NCI-H128 (cell line): ENCODE results near the gene REM2.

Source experiments
- DNase-seq: peaks from one replicate; lab custom pipeline; 2025; ENCODE audit not compliant: unreplicated experiment; lab: John Stamatoyannopoulos, UW

REM2 gene

GRCh38 chr14:22872833-22873520 is 10.0 kb upstream of the REM2 start:
- DNase-seq: no peak

DNA sequence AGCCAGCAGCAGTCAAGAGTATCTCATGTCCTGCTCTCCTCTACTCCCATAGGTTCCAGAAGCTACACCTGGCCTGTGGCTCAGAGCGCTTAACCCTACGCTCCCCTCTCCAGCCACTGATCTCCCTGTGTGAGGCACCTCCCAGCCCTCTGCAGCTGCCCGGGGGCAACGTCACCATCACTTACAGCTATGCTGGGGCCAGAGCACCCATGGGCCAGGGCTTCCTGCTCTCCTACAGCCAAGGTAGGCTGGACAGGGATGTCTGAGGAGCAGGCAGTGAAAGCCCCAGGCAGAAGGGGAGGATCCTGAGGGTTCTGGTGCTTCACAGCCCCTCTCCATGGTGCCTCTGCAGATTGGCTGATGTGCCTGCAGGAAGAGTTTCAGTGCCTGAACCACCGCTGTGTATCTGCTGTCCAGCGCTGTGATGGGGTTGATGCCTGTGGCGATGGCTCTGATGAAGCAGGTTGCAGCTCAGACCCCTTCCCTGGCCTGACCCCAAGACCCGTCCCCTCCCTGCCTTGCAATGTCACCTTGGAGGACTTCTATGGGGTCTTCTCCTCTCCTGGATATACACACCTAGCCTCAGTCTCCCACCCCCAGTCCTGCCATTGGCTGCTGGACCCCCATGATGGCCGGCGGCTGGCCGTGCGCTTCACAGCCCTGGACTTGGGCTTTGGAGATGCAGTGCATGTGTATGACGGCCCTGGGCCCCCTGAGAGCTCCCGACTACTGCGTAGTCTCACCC is 7.8 kb upstream of the REM2 start:
- DNase-seq: no peak

- DNase-seq: no peak
These were observed 7.2 kb upstream of the REM2 start for GRCh38 chr14:22875748-22876319.

DNA sequence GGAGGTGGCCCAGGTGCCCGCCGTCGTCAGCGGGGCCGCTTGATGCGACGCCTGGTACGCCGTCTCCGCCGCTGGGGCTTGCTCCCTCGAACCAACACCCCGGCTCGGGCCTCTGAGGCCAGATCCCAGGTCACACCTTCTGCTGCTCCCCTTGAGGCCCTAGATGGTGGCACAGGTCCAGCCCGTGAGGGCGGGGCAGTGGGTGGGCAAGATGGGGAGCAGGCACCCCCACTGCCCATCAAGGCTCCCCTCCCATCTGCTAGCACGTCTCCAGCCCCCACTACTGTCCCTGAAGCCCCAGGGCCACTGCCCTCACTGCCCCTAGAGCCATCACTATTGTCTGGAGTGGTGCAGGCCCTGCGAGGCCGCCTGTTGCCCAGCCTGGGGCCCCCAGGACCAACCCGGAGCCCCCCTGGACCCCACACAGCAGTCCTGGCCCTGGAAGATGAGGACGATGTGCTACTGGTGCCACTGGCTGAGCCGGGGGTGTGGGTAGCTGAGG is 6.0 kb upstream of the REM2 start:
- DNase-seq: no peak

- no peak for DNase-seq
These were observed 4.5 kb upstream of the REM2 start for GRCh38 chr14:22878271-22879246.

- no peak for DNase-seq
These were observed 958 bp upstream of the REM2 start for GRCh38 chr14:22882064-22882463.

- DNase-seq: no peak
These were observed 371 bp upstream of the REM2 start for GRCh38 chr14:22882529-22883172.

- DNase-seq: no peak
These were observed 1.2 kb downstream of the REM2 start for GRCh38 chr14:22884076-22884737.

GRCh38 chr14:22884738-22885523 is 1.9 kb downstream of the REM2 start:
- no peak for DNase-seq

DNA sequence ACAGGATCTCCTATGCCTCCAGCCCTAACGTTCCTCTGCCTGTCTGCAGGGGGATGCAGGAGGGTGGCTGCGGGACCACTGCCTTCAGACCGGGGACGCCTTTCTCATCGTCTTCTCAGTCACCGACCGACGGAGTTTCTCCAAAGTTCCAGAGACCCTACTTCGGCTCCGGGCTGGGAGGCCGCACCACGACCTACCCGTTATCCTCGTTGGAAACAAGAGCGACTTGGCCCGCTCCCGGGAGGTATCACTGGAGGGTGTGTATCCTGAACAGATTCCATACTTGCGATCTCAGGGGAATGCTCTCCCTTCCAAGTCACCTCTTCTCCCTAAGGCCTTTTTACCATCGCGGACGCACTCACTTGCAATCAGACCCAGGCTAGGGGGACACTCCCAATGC is 3.0 kb downstream of the REM2 start:
- no peak for DNase-seq

DNA sequence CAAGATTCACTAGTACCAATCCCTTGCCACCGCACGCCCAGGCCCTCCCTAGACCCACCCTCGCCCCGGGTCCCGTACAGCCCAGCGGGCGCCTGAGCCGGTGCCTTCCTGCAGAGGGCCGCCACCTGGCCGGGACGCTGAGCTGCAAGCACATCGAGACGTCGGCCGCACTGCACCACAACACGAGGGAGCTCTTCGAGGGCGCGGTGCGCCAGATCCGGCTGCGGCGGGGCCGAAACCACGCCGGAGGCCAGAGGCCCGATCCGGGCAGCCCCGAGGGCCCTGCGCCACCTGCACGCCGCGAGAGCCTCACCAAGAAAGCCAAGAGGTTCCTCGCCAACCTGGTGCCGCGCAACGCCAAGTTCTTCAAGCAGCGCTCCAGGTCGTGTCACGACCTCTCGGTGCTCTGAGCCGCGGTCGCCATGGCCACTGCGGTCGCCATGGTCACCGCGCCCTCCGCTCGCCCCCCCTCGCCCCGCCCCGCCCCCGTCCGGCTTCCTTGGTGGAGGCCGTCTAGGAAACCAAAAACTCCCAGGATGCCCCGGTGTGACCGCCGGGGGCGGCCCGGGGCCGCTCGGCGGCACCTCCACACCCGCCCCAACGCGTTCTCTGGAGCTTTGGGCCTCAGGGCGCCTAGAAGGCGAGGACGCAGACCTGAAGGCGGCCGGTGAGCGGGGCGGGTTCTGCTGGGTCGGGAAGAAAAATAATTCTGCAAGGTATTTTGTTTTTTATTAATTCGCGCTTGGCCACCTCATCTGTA is 3.7 kb downstream of the REM2 start:
- peak; percentile 38 for DNase-seq

DNA sequence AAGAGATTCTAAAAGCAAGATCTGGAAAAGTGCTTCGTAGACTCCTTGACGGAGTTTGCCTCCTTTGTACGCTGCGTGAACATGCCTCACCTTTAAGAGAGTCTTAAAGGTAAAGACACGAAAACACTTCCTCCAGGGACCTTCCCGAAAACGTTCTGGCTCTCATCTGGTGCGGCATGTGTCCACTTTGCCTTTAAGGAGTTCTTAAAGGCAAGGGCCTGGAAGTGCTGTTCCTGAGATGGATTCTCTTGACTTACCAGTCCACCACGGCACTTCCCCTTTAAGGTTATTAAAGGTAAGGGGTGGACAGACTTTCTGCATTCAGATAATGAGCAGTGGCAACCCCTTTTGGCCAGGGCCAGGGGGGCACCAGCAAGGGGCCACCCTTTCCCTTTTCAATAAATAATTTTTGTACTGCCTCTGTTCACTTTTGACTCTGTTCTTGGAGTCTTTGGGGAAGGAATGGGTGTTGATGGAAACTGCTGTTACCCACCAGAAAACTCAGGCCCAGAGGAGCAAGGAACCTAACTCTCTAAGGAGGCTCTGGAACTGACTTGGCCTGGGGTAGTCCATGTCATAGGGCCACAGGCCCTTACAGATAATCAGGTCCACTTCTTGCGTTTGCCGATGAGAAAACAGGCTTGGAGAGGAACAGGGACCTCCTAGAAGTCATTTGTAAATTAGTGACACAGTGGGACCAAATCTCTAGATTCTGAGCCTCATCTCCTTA is 4.4 kb downstream of the REM2 start:
- peak; percentile 78 for DNase-seq

DNA sequence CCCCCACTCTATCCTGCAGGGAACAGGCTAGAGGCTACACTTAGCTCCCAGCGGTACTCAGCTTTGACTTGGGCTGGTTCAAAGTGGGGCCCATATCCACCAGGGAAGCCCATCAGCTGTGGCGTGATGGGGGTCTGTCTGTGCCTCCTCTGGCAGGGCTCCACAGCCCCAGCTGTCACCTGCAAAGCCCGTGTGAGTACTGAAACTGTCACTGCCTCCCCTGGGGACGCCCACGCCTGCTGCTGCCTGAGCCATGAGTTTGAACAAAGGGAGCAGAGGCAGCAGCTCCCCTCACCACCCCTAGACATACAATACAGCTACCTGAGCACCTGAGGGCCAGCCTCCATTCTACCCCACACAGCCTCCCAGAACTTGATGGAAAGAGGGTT is 5.0 kb downstream of the REM2 start:
- no peak for DNase-seq

DNA sequence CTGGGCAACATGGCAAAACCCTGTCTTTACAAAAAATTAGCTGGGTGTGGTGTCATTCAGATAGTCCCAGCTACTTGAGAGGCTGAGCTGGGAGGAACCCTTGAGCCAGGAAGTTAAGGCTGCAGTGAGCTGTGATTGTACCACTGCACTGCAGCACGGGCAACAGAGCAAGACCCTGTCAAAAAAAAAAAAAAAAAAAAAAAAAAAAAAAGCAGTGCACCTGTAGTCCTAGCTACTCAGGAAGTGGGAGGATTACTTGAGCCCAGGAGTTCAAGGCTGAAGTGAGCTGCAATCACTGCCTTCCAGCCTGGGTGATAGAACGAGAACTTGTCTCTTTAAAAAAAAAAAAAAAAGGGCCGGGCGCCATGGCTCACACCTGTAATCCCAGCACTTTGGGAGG is 5.6 kb downstream of the REM2 start:
- no peak for DNase-seq

GRCh38 chr14:22890416-22890815 is 7.4 kb downstream of the REM2 start:
- no peak for DNase-seq

DNA sequence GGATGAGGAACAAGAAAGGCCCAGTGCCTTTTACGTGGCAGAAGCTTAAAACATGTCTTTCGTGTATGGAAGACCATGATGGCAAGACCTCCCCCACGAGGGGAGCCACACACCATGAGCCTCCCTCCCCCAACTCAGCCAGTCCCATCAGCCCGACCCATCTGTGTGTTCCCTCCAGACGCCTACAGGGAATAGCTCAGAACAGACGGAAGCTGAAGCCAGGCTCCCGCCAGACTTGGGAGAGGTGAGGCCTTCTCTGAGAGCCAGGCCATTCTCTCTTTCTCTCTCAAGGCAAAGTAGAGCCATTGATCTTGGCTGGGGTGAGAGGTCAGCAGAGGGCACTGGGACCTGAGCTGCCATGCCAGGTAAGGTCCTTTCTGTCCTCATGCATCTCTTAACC is 9.5 kb downstream of the REM2 start:
- no peak for DNase-seq

- DNase-seq: no peak
These were observed 10.7 kb downstream of the REM2 start for GRCh38 chr14:22893706-22894105.

DNA sequence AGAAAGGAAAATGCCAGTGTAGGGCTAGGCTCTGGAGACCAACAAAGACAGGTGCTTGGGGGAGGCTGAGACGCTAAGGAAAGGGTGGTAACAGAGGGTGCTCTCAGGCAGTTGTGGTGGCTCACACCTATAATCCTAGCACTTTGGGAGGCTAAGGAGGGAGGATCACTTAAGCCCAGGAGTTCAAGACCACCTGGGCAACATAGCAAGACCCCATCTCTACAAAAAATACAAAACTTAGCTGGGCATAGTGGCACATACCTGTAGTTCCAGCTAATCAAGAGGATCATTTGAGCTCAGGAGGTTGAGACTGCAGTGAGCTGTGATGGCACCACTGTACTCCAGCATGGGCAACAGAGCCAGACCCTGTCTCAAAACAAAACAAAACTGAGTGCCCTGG is 12.4 kb downstream of the REM2 start:
- DNase-seq: no peak
